CD4-positive, alpha-beta T cell (primary cell): ENCODE results near the gene OSBPL7. TPM values are rescaled to one million over a fixed set of nuclear protein-coding genes. Genes with fewer than 3 reads are reported as not detected.

Experiments used
- ATAC-seq: fragments of 200-7000 bp; cut with Tn5 transposase; one replicate; pipeline ENCODE4 v1.10.0; 2022; ENCODE audit warnings: mild to moderate bottlenecking; ENCODE audit not compliant: poor library complexity
- CTCF ChIA-PET: fragments of 350-600 bp; sonication (Branson Sonifier 250); formaldehyde crosslinking; loops from one replicate; lab custom pipeline; 2021; ENCODE audit warnings: antibody characterized with exemption, inconsistent platforms; lab: Charles Lee
- POLR2A ChIA-PET: fragments of 350-600 bp; sonication (Branson Sonifier 250); formaldehyde crosslinking; loops from one replicate; lab custom pipeline; 2021; ENCODE audit warnings: antibody characterized with exemption, inconsistent platforms; lab: Charles Lee
- DNase-seq, 14 experiments: peaks; one replicate each; pipeline ENCODE4 v3.0.0-alpha.2; 2013 to 2020; ENCODE audit warnings: mixed read lengths in 2 of 14
- H3K27ac ChIP-seq, 2 donors: one replicate each; pipeline versions ENCODE4 v1.5.1 to v1.7.0; 2013; ENCODE audit warnings: low read length in 2 of 2, low read depth in 1 of 2, mild to moderate bottlenecking in 1 of 2
- H3K27me3 ChIP-seq, 2 experiments: 1 replicate in 1 of 2; 2 replicates in 1 of 2; pipeline versions ENCODE4 v1.6.1 to v1.7.0; 2013; ENCODE audit warnings: low read length in 2 of 2, control low read depth in 1 of 2, mild to moderate bottlenecking in 1 of 2, moderate library complexity in 1 of 2; ENCODE audit not compliant: insufficient read depth in 2 of 2, control insufficient read depth in 1 of 2
- H3K36me3 ChIP-seq: one replicate; pipeline ENCODE4 v1.6.1; 2013; ENCODE audit warnings: low read length, control low read depth; ENCODE audit not compliant: insufficient read depth
- H3K4me1 ChIP-seq: one replicate; pipeline ENCODE4 v1.6.1; 2013; ENCODE audit warnings: low read length, control low read depth; ENCODE audit not compliant: insufficient read depth
- H3K4me3 ChIP-seq: one replicate; pipeline ENCODE4 v1.5.1; 2013; ENCODE audit warnings: mild to moderate bottlenecking, low read length, moderate library complexity
- H3K9me3 ChIP-seq, 2 experiments: 1 replicate in 1 of 2; 2 replicates in 1 of 2; pipeline versions ENCODE4 v1.6.1 to v1.7.0; 2013; ENCODE audit warnings: low read length in 2 of 2, mild to moderate bottlenecking in 2 of 2, control low read depth in 1 of 2, moderate library complexity in 1 of 2; ENCODE audit not compliant: control insufficient read depth in 1 of 2, insufficient read depth in 1 of 2
- H3K27ac Mint-ChIP-seq: one replicate; pipeline ENCODE4 v1.8.0; 2020; ENCODE audit warnings: mixed read lengths
- H3K27me3 Mint-ChIP-seq: one replicate; pipeline ENCODE4 v1.8.0; 2021; ENCODE audit warnings: mixed read lengths
- H3K36me3 Mint-ChIP-seq: one replicate; pipeline ENCODE4 v1.8.0; 2021; ENCODE audit warnings: low read depth, mixed read lengths
- H3K4me1 Mint-ChIP-seq: one replicate; pipeline ENCODE4 v1.8.0; 2021; ENCODE audit warnings: low read depth, mixed read lengths
- H3K4me3 Mint-ChIP-seq: one replicate; pipeline ENCODE4 v1.8.0; 2020; ENCODE audit warnings: mild to moderate bottlenecking, mixed read lengths
- H3K9me3 Mint-ChIP-seq: one replicate; pipeline ENCODE4 v1.8.0; 2020; ENCODE audit warnings: mixed read lengths
- intact Hi-C, 2 experiments: fragments of 100-400 bp; cut with DNase I in 1 of 2; cut with micrococcal nuclease in 1 of 2; formaldehyde crosslinking; loops; one replicate each; pipeline versions ENCODE4 v1.15.1 to v1.9.0; 2023 to 2025; cut with DNase I, micrococcal nuclease
- total RNA-seq, 174 experiments: library from RNA in 2 of 174; stranded (reverse) in 2 of 174; gene quantifications; one replicate each; pipeline ENCODE4 v1.2.3 and lab custom pipeline; 2021 to 2026
- TF ChIP-seq, protein P1 (sequence below): fragments of 200-600 bp; IDR thresholded peaks from one replicate; pipeline ENCODE4 v1.8.0; 2022; ENCODE audit warnings: antibody characterized with exemption, mild to moderate bottlenecking

Gene OSBPL7
- total RNA-seq, 2 experiments from 2014 or later = 30.1 to 30.8 TPM

DNA sequence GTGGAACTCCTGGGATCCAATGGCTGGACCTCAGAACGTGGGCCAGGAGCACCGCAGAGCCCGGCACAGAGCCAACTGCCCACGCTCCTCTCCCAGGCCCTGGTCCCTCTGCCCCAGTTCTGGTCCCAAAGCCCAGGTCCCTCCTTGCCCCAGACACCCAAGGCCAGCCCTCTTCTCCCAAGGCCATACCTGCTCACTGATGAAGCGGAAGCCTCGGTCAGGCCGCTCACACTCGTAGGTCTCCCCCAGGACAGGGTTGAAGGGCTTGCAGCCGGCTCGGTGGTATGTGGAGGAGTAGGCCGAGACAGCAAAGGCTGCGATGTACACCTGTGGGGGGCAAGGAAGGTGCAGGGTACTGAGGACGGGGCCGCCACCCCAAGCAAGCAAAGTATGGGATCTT, 8.5 kb downstream of the OSBPL7 start:
- Mint-ChIP-seq H3K4me3 (no peak overlapping the region), H3K27ac (no peak overlapping the region), H3K36me3 (peaks cover 89% of the 10 kb centered on the region), H3K9me3 (no peaks in the 10 kb centered on the region), H3K27me3 (no peaks in the 10 kb centered on the region), H3K4me1 (no peaks in the 10 kb centered on the region)
- ChIA-PET POLR2A (no interaction called here), CTCF (no interaction called here)
- intact Hi-C loops = no loop called here
- peaks cover 5% of the 10 kb centered on the region for H3K4me1 ChIP-seq
- no peaks in the 10 kb centered on the region for H3K9me3 ChIP-seq
- H3K27ac ChIP-seq = no peak overlapping the region
- no peak overlapping the region for H3K4me3 ChIP-seq
- ATAC-seq (no peak), DNase-seq (peak in 1 of 14 experiments; percentile 12)
- TF ChIP-seq, protein P1, sequence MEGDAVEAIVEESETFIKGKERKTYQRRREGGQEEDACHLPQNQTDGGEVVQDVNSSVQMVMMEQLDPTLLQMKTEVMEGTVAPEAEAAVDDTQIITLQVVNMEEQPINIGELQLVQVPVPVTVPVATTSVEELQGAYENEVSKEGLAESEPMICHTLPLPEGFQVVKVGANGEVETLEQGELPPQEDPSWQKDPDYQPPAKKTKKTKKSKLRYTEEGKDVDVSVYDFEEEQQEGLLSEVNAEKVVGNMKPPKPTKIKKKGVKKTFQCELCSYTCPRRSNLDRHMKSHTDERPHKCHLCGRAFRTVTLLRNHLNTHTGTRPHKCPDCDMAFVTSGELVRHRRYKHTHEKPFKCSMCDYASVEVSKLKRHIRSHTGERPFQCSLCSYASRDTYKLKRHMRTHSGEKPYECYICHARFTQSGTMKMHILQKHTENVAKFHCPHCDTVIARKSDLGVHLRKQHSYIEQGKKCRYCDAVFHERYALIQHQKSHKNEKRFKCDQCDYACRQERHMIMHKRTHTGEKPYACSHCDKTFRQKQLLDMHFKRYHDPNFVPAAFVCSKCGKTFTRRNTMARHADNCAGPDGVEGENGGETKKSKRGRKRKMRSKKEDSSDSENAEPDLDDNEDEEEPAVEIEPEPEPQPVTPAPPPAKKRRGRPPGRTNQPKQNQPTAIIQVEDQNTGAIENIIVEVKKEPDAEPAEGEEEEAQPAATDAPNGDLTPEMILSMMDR = no peak
- H3K27me3 ChIP-seq = no peaks in the 10 kb centered on the region
- peaks cover 93% of the 10 kb centered on the region for H3K36me3 ChIP-seq

GRCh38 chr17:47812146-47812920, 9.3 kb downstream of the OSBPL7 start:
- H3K4me1 Mint-ChIP-seq = no peaks in the 10 kb centered on the region
- TF ChIP-seq, protein P1 = no peak
- POLR2A ChIA-PET = no interaction called here
- Histone ChIP-seq H3K4me3 (no peak overlapping the region), H3K36me3 (peaks cover 92% of the 10 kb centered on the region), H3K9me3 (no peaks in the 10 kb centered on the region), H3K4me1 (peaks cover 5% of the 10 kb centered on the region), H3K27me3 (no peaks in the 10 kb centered on the region), H3K27ac (no peak overlapping the region)
- no peak overlapping the region for H3K4me3 Mint-ChIP-seq
- CTCF ChIA-PET = no interaction called here
- DNase-seq (peak in 1 of 14 experiments; percentile 9), ATAC-seq (no peak)
- intact Hi-C loops = no loop called here
- H3K27me3 Mint-ChIP-seq = no peaks in the 10 kb centered on the region
- H3K9me3 Mint-ChIP-seq = no peaks in the 10 kb centered on the region
- peaks cover 89% of the 10 kb centered on the region for H3K36me3 Mint-ChIP-seq
- no peak overlapping the region for H3K27ac Mint-ChIP-seq

DNA sequence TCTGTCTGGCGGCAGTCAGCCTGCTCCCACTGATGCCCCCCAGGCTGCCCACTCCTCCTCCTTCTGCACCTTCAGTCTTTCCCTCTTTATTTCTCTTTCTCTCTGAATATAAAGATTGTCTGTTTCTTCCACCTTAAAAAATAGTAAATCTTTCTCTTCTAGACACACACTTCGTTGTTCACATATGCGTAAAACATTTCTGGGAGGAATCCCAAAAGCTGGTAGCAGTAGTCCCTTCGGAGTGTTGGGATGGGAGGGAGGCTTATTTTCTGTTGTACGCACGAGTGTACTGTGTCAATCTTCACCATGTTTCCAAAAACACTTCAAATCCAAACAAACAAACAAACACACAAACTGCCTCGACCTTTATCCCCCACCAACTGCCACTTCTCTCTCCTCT, 9.9 kb downstream of the OSBPL7 start:
- DNase-seq (no peak), ATAC-seq (no peak)
- TF ChIP-seq, protein P1 = no peak
- no peaks in the 10 kb centered on the region for H3K27me3 Mint-ChIP-seq
- Histone ChIP-seq H3K4me1 (peaks cover 5% of the 10 kb centered on the region), H3K9me3 (no peaks in the 10 kb centered on the region), H3K4me3 (no peak overlapping the region), H3K27me3 (no peaks in the 10 kb centered on the region), H3K27ac (no peak overlapping the region), H3K36me3 (peaks cover 93% of the 10 kb centered on the region)
- intact Hi-C loops = no loop called here
- H3K4me1 Mint-ChIP-seq = no peaks in the 10 kb centered on the region
- no peak overlapping the region for H3K4me3 Mint-ChIP-seq
- H3K27ac Mint-ChIP-seq = no peak overlapping the region
- CTCF ChIA-PET = no interaction called here
- POLR2A ChIA-PET = no interaction called here
- H3K9me3 Mint-ChIP-seq = no peaks in the 10 kb centered on the region
- H3K36me3 Mint-ChIP-seq = peaks cover 89% of the 10 kb centered on the region
